ENCODE data around the gene STON2. TPM values are rescaled to one million over a fixed set of nuclear protein-coding genes. Genes with fewer than 3 reads are reported as not detected.

Gene STON2
- total RNA-seq (ENCODE audit: low replicate concordance) = 3.3 and 4.5 TPM in 2 replicates

GRCh38 chr14:81400202-81400678, at the start of gene STON2:
Gene STON2 (minus strand): TSS chr14:81400324. CDS start chr14:81398382, 1,942 bp downstream.
- TF ChIP-seq CTCF (IDR thresholded peaks at IDR 0.05; ENCODE audit: insufficient read depth, low read length) = no peak
- no peak within 1 kb of the TSS for H3K4me3 ChIP-seq (ENCODE audit: low read depth, low read length)
- DNase-seq (ENCODE audit: low read depth) = peak; percentile 46

GRCh38 chr14:81449576-81449975, 49.5 kb upstream of the STON2 start:
- H3K4me3 ChIP-seq (ENCODE audit: low read depth, low read length) = no peak overlapping the region
- no peak for TF ChIP-seq CTCF (IDR thresholded peaks at IDR 0.05; ENCODE audit: insufficient read depth, low read length)
- DNase-seq (ENCODE audit: low read depth) = no peak

GRCh38 chr14:81449114-81449513, 49.0 kb upstream of the STON2 start:
- no peak overlapping the region for H3K4me3 ChIP-seq (ENCODE audit: low read depth, low read length)
- no peak for TF ChIP-seq CTCF (IDR thresholded peaks at IDR 0.05; ENCODE audit: insufficient read depth, low read length)
- peak; percentile 86 for DNase-seq (ENCODE audit: low read depth)

- no peak for TF ChIP-seq CTCF (IDR thresholded peaks at IDR 0.05; ENCODE audit: insufficient read depth, low read length)
- no peak overlapping the region for H3K4me3 ChIP-seq (ENCODE audit: low read depth, low read length)
- peak; percentile 80 for DNase-seq (ENCODE audit: low read depth)
These were observed 47.1 kb upstream of the STON2 start for GRCh38 chr14:81447021-81447764.

GRCh38 chr14:81446279-81447007, 46.3 kb upstream of the STON2 start:
- peak; percentile 28 for DNase-seq (ENCODE audit: low read depth)
- no peak overlapping the region for H3K4me3 ChIP-seq (ENCODE audit: low read depth, low read length)
- no peak for TF ChIP-seq CTCF (IDR thresholded peaks at IDR 0.05; ENCODE audit: insufficient read depth, low read length)

GRCh38 chr14:81441626-81442134, 41.6 kb upstream of the STON2 start:
- no peak for DNase-seq (ENCODE audit: low read depth)
- no peak overlapping the region for H3K4me3 ChIP-seq (ENCODE audit: low read depth, low read length)
- TF ChIP-seq CTCF (IDR thresholded peaks at IDR 0.05; ENCODE audit: insufficient read depth, low read length) = no peak

Measured in fibroblast of the aortic adventitia (primary cell).